C1 segment of cervical spinal cord (tissue), 14 donors: ENCODE data around the gene FLG.
"Not testable (repeated sequence)": the region's sequence is repeated elsewhere in the genome, so short reads cannot be mapped to it uniquely, and the experiment has no call there.

Source experiments
- DNase-seq, 14 donors: peaks; one replicate each; lab custom pipeline; 2025; lab: John Stamatoyannopoulos, UW

The FLG gene

GRCh38 chr1:152325111-152325510 lies at the start of gene FLG:
FLG (minus strand) TSS chr1:152325239; CDS start chr1:152315456, 9,783 bp downstream.
- DNase-seq: no peak

DNA sequence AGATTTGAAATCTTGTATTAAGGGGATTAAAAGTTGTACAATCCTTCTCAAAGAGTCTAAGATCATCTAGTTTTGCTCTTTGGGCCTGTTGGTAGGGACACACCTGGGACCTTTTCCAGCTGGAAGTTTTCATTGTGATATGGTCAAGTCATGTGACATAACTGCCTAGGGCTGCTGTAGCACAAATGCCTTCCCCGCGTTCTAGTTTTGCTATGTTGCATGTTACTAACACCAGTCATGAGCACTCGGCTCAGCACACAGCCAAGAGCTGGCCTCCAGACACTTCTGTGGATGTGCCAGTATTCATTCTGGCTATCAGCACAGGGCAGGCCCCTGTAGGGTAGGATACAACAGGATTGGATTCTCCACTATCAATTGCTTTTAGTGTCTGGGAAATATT lies 49.4 kb upstream of the FLG start:
- no peak for DNase-seq

GRCh38 chr1:152372672-152373071 lies 47.6 kb upstream of the FLG start:
- DNase-seq: no peak

DNA sequence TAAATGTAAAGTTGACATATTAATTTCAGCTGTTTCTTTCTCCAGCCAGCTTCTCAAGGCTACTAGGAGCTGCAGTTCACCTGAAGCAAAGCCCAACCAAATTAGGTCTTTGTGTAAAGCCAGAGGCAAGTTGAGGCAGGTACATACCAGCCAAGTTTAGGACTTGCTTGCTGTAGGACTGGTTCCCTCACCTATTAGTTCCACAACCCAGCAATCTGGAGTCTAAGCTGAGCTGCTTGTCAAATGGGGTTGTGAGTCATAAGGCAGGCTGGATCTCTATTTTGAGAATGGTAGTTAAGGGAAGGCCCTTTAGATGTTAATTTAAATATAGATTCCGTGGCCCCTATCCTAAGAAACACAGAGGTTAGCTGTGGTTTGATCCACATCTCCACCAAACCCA lies 42.4 kb upstream of the FLG start:
- DNase-seq: no peak

- no peak for DNase-seq
Measured at GRCh38 chr1:152359906-152360305, 34.9 kb upstream of the FLG start, which contains the start of gene FLG2. FLG2 (minus strand) TSS chr1:152360006; CDS start chr1:152358884, 1,122 bp downstream.

GRCh38 chr1:152356736-152357135 lies 31.7 kb upstream of the FLG start:
- no peak for DNase-seq

DNA sequence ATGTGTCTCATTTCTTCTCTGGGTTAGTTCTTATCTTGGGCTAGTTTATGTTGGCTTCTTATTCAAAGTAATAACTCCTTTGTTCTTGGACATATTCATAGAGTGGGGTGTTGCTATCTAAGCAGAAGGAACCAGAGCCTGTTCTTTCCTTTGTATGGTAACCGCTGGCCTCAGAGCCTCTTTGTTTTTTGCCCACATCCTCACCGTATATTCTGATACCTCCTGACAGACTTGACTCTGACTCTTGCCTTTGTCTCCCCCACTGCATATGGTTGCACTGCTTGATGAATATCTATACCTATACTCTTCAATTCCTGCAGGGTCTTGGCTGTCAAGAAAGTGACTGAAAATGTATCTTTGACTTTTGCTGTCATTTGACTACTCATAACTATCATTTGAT lies 24.6 kb upstream of the FLG start:
- DNase-seq: no peak

GRCh38 chr1:152348447-152348846 lies 23.4 kb upstream of the FLG start:
- no peak for DNase-seq

GRCh38 chr1:152347116-152347728 lies 22.2 kb upstream of the FLG start:
- no peak for DNase-seq

DNA sequence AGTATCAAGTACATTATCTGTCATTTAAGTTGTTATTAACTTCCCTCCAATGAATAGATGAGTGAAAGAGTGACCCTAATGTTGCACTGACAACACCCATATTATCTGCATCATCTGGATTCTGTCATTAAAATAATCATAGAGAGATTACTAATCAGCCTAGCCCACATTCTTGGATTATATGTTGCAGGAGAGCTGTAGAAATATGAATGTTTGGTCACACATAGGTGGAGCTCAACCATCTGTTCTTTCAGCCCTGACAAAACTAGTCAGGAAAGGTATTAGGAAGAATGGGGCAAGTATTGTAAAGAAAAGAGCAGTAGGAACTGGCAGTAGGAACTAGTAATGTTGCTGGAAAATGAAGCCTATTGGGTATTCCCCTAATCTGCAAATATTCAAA lies 19.4 kb upstream of the FLG start:
- DNase-seq: no peak

DNA sequence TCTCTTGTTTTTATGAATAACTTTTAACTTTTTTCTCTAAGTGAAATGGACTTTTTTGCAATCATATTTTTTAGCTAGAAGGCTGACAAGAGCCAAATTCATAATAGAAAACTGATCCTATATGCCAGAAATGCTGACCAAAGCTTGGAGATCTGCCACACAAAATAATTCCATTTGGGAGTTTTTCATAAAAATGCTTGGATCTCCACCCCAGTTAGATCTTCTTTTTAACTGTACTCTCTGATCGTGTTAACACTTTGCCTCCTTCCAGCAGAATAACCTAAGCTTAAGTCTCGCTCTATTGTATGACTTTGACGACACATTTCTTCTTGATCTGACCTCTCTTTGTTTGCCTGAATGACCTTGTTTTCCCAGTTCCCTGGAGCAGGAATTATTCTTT lies 18.0 kb upstream of the FLG start:
- DNase-seq: no peak

DNA sequence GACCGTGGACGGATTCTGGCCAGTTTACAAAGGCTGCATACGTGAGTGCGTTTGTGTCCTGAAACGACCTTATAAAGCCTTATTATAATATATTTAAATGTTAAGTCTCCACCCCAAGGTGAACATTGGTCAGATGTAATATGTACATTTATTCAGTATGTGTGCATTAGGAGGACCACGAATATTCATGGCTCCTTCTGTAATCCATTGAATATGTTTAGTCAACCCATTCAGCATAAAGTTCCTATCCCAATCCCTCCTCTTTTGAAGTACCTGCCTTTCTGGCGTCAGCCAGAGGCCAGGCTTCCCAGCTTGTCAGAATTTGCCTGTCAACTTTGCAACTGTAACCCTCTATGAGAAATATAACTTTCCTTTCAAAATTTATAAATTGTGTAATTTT lies 10.4 kb upstream of the FLG start:
- no peak for DNase-seq

DNA sequence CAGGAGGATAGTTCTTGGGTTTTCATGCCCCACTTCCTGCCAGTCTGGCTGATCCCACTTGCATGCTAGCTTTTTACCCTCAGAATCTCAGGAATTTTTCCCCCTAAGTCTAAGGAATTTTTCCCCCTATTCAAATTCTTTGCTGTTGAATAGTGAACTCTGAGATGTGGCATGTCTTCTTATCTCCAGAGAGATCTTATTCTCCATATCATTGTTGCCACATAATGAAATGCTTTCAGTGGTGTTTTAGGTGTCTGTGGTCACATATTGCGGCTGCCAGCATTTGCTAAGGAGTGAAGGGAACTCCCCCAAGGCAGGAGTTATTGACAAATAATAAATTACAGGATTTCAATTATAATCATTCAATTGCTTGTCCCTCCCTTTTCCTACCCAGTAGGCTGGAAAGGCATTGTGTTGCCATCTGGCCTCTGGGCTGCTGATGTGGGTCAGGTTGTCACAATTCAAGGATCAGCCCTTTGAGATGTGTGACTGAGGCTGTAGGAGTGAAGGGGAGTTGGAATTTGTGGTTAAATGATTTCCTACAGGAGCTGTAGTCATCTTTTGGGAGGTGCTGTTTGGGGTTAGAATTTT lies 3.9 kb upstream of the FLG start:
- DNase-seq: no peak

DNA sequence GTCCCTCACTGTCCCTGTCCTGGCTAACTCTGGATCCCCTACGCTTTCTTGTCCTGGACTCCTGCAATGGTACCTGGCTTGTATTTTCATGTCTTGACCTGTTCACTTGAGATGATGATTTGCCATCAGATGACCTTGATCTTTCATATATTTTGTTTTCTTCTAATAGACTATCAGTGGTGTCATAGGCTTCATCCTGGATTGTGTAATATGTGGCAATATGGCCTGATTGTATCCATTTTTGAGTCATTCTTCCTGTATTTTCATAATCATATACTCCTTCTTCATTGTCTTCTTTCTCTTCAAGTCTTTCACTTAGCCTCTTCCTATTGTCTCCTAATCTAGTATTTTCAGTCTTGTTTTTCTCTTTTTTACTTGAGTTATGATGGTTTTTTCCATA lies 11.1 kb downstream of the FLG start:
- DNase-seq: no peak

DNA sequence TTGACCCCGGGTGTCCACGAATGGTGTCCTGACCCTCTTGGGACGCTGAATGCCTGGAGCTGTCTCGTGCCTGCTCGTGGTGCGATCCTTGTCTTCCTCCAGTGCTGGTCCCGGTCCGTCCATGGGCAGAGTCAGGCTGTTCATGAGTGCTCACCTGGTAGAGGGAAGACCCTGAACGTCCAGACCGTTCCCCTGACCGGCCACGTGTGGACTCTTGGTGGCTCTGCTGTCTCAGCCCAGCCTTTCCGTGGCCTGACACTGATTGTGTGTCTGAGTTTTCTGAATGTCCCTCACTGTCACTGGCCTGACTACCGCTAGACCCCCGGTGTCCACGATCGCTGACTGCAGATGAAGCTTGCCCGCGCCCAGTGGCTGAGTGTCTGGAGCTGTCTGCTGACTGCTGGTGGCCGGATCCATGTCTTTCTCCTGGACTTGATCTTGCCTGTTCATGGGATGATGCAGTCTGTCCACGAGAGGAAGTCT lies 11.7 kb downstream of the FLG start:
- no peak for DNase-seq

DNA sequence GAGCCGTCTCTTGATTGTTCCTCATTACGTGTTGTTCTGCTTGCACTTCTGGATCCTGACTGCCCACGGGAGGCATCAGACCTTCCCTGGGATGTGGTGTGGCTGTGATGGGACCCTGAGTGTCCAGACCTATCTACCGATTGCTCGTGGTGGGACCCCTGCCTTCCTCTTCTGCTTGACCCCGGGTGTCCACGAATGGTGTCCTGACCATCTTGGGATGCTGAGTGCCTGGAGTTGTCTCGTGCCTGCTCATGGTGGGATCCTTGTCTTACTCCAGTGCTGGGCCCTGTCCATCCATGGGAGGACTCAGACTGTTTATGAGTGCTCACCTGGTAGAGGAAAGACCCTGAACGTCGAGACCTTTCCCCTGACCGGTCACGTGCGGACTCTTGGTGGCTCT lies 12.9 kb downstream of the FLG start:
- DNase-seq: not testable (repeated sequence)

DNA sequence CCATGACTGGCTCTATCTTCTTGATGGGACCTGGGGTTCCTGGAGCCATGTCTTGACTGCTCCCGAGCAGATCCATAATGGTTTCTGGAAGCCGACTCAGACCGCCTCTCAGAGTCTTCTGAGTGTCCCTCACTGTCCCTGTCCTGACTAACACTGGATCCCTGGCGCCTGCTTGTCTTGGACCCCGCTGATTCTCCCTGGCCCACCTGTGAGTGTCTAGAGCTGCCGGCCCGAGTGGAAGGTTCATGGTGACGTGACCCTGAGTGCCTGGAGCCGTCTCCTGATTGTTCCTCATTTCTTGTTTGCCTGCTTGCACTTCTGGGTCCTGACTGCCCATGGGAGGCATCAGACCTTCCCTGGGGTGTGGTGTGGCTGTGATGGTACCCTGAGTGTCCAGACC lies 15.1 kb downstream of the FLG start:
- DNase-seq: no peak

DNA sequence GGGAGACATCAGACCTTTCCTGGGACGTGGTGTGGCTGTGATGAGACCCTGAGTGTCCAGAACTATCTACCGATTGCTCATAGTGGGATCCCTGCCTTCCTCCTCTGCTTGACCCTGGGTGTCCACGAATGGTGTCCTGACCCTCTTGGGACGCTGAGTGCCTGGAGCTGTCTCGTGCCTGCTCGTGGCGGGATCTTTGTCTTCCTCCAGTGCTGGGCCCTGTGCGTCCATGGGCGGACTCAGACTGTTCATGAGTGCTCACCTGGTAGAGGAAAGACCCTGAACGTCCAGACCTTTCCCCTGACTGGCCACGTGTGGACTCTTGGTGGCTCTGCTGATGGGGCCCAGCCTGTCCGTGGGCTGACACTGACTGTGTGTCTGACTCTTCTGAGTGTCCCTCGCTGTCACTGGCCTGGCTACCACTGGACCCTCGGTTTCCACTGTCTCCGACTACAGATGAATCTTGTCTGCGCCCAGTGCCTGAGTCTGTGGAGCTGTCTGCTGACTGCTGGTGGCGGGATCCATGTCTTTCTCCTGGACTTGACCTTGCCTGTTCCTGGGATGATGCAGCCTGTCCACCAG lies 15.6 kb downstream of the FLG start:
- DNase-seq: not testable (repeated sequence)

DNA sequence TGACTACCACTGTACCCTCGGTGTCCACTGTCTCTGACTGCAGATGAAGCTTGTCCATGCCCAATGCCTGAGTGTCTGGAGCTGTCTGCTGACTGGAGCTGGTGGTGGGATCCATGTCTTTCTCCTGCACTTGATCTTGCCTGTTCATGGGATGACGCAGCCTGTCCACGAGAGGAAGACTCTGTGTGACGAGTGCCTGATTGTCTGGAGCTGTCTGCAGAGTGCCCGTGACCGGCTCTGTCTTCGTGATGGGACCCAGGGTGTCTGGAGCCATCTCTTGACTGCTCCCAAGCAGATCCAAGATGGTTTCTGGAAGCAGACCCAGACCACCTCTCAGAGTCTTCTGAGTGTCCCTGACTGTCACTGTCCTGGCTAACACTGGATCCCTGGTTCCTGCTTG lies 16.3 kb downstream of the FLG start:
- not testable (repeated sequence) for DNase-seq

DNA sequence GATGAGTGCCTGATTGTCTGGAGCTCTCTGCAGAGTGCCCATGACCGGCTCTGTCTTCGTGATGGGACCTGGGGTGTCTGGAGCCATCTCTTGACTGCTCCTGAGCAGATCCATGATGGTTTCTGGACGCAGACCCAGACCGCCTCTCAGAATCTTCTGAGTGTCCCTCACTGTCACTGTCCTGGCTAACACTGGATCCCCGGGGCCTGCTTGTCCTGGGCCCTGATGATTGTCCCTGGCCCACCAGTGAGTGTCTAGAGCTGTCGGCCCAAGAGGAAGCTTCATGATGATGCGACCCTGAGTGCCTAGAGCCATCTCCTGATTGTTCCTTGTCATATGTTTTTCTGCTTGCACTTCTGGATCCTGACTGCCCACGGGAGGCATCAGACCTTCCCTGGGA lies 17.1 kb downstream of the FLG start:
- not testable (repeated sequence) for DNase-seq

DNA sequence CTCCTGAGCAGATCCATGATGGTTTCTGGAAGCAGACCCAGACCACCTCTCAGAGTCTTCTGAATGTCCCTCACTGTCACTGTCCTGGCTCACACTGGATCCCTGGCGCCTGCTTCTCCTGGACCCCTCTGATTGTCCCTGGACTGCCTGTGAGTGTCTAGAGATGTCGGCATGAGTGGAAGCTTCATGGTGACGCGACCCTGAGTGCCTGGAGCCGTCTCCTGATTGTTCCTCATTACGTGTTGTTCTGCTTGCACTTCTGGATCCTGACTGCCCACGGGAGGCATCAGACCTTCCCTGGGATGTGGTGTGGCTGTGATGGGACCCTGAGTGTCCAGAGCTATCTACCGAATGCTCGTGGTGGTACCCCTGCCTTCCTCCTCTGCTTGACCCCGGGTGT lies 18.9 kb downstream of the FLG start:
- DNase-seq: not testable (repeated sequence)

- not testable (repeated sequence) for DNase-seq
Measured at GRCh38 chr1:152304773-152305172, 20.3 kb downstream of the FLG start.
